ENCODE results near the gene POLN. TPM values are rescaled to one million over a fixed set of nuclear protein-coding genes. Genes with fewer than 3 reads are reported as not detected.

Gene POLN
- polyA plus RNA-seq, 3 donors = 0.08 to 0.33 (median 0.28) TPM

GRCh38 chr4:2074588-2074987 is 167.3 kb downstream of the POLN start:
- Histone ChIP-seq H4K20me1 (ENCODE audit: insufficient read depth, low read length) (no peaks in the 10 kb centered on the region), H3K4me2 (replicated peaks; ENCODE audit: extremely low read depth, low read length, poor library complexity, severe bottlenecking) (no peak overlapping the region), H3K79me2 (ENCODE audit: insufficient read depth, low read length) (no peaks in the 10 kb centered on the region), H3K9ac (ENCODE audit: insufficient read depth, low read length, poor library complexity, severe bottlenecking) (no peak overlapping the region), H3K4me3 (replicated peaks in 1 of 3; ENCODE audit: low read depth in 2 of 3, low read length in 3 of 3) (no peak overlapping the region), H2AFZ (ENCODE audit: insufficient read depth, low read depth, low read length, poor library complexity, severe bottlenecking) (no peak overlapping the region), H3K27me3 (ENCODE audit: control insufficient read depth in 2 of 2, insufficient read depth in 2 of 2, low read length in 2 of 2) (no peaks in the 10 kb centered on the region), H3K9me3 (replicated peaks in 1 of 2; ENCODE audit: control insufficient read depth in 1 of 2, insufficient read depth in 1 of 2, low read length in 2 of 2) (no peaks in the 10 kb centered on the region), H3K27ac (ENCODE audit: low read depth in 1 of 2, low read length in 2 of 2) (no peak overlapping the region), H3K36me3 (replicated peaks in 1 of 2; ENCODE audit: control insufficient read depth in 1 of 2, insufficient read depth in 2 of 2, low read length in 2 of 2) (no peaks in the 10 kb centered on the region), H3K4me1 (ENCODE audit: control insufficient read depth in 1 of 2, insufficient read depth in 2 of 2, low read length in 2 of 2) (no peaks in the 10 kb centered on the region)
- Mint-ChIP-seq H3K36me3 (no peaks in the 10 kb centered on the region), H3K9me3 (no peaks in the 10 kb centered on the region), H3K4me3 (no peak overlapping the region), H3K4me1 (no peaks in the 10 kb centered on the region), H3K27me3 (ENCODE audit: low read depth in 3 of 3) (peaks cover 2 to 4% (median 3%) of the 10 kb centered on the region in 3 donors), H3K27ac (no peak overlapping the region)
- TF ChIP-seq CTCF (IDR thresholded peaks at IDR 0.05) = no peak
- WGBS (ENCODE audit: insufficient coverage) = 91% methylated on average over 6 of the region's 11 CpGs
- intact Hi-C loops (cut with micrococcal nuclease) = no loop called here
- DNase-seq = no peak

- no peaks in the 10 kb centered on the region for H3K36me3 ChIP-seq (replicated peaks in 1 of 2; ENCODE audit: control insufficient read depth in 1 of 2, insufficient read depth in 2 of 2, low read length in 2 of 2)
- H3K4me3 ChIP-seq (replicated peaks in 1 of 3; ENCODE audit: low read depth in 2 of 3, low read length in 3 of 3) = no peak overlapping the region
- DNase-seq = no peak
- H3K9ac ChIP-seq (ENCODE audit: insufficient read depth, low read length, poor library complexity, severe bottlenecking) = no peak overlapping the region
- H3K36me3 Mint-ChIP-seq = no peaks in the 10 kb centered on the region
- H3K4me1 ChIP-seq (ENCODE audit: control insufficient read depth in 1 of 2, insufficient read depth in 2 of 2, low read length in 2 of 2) = no peaks in the 10 kb centered on the region
- no peak overlapping the region for H3K4me2 ChIP-seq (replicated peaks; ENCODE audit: extremely low read depth, low read length, poor library complexity, severe bottlenecking)
- H3K27me3 Mint-ChIP-seq (ENCODE audit: low read depth in 3 of 3) = peaks cover under 1 to 4% (median 3%) of the 10 kb centered on the region in 3 donors
- H3K4me1 Mint-ChIP-seq = no peaks in the 10 kb centered on the region
- 93% methylated on average over 15 of the region's 20 CpGs for WGBS (ENCODE audit: insufficient coverage)
- no peak overlapping the region for H2AFZ ChIP-seq (ENCODE audit: insufficient read depth, low read depth, low read length, poor library complexity, severe bottlenecking)
- no peaks in the 10 kb centered on the region for H3K9me3 ChIP-seq (replicated peaks in 1 of 2; ENCODE audit: control insufficient read depth in 1 of 2, insufficient read depth in 1 of 2, low read length in 2 of 2)
- no peaks in the 10 kb centered on the region for H4K20me1 ChIP-seq (ENCODE audit: insufficient read depth, low read length)
- no peak overlapping the region for H3K27ac Mint-ChIP-seq
- intact Hi-C loops (cut with micrococcal nuclease) = no loop called here
- H3K27me3 ChIP-seq (ENCODE audit: control insufficient read depth in 2 of 2, insufficient read depth in 2 of 2, low read length in 2 of 2) = no peaks in the 10 kb centered on the region
- H3K4me3 Mint-ChIP-seq = peak overlapping the region in 1 of 2 donors; percentile 16
- H3K79me2 ChIP-seq (ENCODE audit: insufficient read depth, low read length) = no peaks in the 10 kb centered on the region
- H3K27ac ChIP-seq (ENCODE audit: low read depth in 1 of 2, low read length in 2 of 2) = no peak overlapping the region
- TF ChIP-seq CTCF (IDR thresholded peaks at IDR 0.05) = no peak
- H3K9me3 Mint-ChIP-seq = no peaks in the 10 kb centered on the region
Measured at GRCh38 chr4:2073808-2074481, 168.0 kb downstream of the POLN start.

Measured in CD14-positive monocyte (primary cell).